Caki2 (cell line): ENCODE results near the gene KATNAL1. TPM values are rescaled to one million over a fixed set of nuclear protein-coding genes. Genes with fewer than 3 reads are reported as not detected.
A peak's percentile ranks its signal among the peaks of the same experiment; 100 is the strongest.

Experiments used
- DNase-seq: peaks from one replicate; pipeline ENCODE4 v3.0.0-alpha.2; 2015; ENCODE audit warnings: low read depth
- in situ Hi-C: cut with HindIII; loops from 2 replicates; pipeline ENCODE4 v1.10.0; 2016; ENCODE audit warnings: low sequenced_read_pairs, low pct_unique_long_range_greater_than_20kb, mixed read lengths
- total RNA-seq: library from RNA; depleted of rRNA; stranded (reverse); fragments of >200 nt; shearing (Covaris generic); gene quantifications from 2 replicates; pipeline ENCODE4 v1.2.3, GENCODE V29; 2014; ENCODE audit warnings: low replicate concordance

KATNAL1 gene
- total RNA-seq, 1 experiment from 2014 or later, result 15.1 TPM

DNA sequence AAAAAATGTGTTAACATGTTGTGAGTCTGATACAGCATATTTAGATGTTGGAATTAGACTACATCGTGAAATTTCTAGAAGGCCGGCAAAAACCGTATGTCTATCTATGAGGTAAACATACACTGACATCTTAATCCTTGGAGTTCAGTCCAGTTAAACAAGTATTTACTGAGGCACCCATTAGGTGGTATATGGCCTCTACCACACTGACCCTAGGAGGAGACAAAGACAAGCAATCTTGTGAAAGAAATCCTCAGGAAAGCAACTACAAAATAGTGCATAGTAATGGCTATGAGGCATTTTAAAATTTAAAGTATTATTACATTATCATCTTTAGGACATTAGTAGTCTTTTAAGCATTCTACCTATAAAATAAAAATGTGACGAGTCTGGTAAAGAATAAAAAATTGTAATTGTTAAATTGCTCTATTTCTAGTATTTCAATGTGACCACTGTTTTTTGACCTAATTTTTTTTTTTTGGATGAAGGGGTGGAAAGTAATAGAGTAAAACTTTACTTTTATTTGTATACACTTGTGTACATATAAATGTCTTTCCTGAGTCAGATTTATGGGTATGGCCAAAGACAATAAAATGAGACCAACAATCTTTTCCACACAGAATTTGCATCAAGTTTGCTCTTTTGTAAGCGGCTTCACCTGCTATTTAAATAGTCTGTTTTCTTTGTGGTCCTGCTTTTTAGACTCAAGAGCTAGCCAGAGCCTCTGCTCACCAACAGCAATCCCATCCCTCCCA lies 50.5 kb downstream of the KATNAL1 start:
- DNase-seq, result no peak
- in situ Hi-C loops, result no loop called here

DNA sequence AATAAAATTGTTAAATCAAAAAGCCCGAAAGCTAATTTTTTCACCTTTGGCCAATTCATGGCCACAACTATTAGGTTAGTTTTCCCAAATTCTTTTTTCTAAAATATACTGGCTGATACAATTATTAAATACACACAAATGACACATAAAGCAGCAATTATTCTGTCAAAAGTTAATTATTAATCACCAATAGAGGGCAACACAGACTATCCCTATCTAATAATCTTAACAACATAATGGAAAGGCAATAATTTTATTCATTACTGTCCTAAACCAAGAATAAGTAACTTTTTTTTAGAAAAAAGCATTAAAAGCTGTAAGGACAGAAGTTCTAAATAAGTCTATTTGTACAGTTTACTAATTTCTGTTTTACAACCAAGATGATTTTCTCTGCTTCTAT lies 51.7 kb downstream of the KATNAL1 start:
- in situ Hi-C loops, result no loop called here
- no peak for DNase-seq

DNA sequence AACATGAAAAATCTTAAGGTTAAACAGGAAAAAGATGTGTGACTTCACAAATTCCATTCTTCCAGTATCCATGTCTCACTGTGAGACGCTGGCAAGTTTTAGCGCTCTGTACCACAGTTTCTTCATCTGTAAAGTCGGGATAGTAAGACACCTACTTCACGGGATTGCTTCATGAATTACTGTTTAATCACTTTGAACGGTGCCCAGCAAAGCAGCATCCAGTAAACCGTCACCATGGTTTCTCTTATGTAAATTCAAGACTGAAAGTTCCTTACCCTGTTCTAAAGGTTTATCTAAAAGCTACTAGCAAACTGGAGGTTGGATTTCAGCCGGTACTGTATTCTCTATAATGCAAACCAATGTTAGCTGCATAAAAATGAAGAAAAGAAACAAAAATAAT lies 53.5 kb downstream of the KATNAL1 start:
- in situ Hi-C loops, result no loop called here
- DNase-seq, result no peak

DNA sequence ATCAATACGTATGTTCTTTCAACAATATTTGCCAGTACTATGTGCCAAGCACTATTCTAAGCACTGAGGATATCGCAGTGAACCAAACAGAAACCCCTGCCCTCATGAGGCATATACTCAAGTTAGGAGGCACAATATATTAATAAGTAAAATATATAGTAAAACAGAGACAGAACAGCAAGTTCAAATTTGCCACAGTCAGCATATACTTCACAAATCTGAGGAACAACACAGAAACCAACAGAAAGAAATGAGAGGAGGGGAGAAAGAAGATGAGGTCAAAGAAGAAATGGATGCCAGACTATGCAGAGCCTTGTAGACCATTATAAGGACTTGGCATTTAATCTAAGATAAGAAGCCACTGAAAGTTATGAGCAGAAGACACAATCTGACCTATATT lies 59.9 kb downstream of the KATNAL1 start:
- in situ Hi-C loops, result no loop called here

DNA sequence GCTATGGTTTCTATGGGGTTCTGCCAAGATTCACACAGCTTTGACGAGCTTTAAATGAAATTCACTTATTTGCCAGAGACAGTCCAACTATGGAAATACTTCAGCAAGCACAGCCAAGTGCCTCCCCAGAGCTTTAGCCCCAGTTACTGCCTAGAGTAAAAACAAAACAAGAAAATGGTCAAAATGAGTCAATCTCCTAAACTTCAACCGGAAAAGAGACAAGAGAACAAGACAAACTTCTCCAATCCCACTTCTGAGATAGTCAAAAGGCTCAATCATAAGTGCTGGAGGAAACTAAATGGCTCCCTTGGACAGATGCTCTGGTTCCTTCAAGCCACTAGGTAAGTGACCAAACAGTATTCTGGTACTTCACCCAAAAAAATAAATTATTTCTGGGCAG lies 65.8 kb downstream of the KATNAL1 start:
- in situ Hi-C loops, result no loop called here
- DNase-seq, result no peak

More for the DNA sequence above, 59.9 kb downstream of the KATNAL1 start:
- DNase-seq, result no peak

DNA sequence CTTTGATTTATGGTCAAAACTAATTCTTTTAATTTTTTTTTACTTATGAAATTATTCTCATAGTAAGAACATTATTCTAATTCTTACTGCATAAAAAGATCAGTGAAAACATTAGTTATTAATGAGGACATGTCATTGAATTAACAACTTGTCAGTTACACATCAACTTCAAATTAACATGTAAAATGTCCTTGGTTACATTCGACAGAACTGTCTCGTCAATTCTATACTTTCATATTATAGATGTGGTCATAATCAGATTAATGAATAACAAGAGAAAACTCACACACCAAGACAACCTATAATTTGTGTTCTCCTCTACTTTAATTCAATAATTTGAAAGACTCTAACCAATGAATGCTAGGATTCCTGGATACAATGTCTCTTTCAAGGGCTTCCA lies 66.7 kb downstream of the KATNAL1 start:
- DNase-seq, result no peak
- in situ Hi-C loops, result no loop called here

DNA sequence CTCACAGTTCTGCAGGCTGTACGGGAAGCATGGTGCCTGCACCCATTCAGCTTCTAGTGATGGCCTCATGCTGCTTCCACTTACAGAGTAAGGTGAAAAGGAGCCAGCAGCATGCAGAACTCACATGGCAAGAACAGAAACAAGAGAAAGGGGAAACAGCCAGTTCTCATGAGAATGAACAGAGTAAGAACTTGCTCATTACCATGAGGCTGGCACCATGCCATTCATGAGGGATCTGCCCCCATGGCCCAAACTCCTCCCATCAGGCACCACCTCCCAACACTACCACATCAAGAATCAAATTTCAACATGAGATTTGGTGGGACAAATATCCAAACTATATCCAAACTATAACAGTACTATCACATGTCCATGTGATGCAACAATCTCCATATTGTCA lies 72.1 kb downstream of the KATNAL1 start:
- in situ Hi-C loops, result no loop called here
- no peak for DNase-seq

DNA sequence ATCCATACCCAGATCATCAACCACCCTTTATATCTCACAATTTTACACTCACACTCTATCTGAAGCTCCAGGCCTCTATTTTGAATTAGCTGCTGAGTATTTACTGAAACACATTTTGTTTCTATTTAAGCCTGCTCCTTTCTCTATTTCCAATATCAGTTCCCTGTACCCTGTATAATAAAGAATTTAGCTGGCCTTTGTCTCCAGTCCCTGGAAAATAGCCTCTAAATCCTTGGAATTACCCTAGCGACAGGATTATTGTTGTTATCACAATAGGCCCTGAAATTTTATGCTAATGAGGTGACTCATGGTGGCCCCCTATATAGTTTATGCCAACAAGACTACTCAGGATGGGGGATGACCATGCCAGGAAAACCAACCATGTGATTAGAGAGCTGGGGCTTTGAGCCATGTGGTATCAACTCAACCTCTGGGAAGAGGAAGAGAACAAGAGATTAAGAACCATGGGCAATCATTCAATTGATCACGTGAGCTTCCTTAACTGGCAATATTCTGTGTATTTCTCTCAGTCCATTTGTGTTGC lies 72.7 kb downstream of the KATNAL1 start:
- DNase-seq, result no peak

DNA sequence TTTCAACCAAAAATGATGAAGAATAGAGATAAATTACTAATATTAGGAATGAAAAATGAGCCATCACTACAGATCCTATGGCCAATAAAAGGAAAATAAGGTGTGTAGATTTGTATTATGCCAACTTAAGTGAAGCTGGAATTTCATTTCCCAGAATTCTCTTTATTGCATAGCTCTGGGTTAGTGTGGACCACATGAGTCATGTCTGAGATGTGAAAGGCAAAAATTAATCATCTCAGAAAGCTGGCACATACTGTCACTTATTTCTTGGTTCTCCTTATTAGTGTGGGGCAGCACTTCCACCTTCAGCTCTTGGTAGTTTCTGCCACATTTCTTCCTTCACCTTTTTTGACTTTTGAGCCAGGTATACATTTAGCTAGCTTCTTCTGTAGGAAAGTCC lies 82.6 kb downstream of the KATNAL1 start:
- in situ Hi-C loops, result no loop called here

More for the DNA sequence above, 72.7 kb downstream of the KATNAL1 start:
- in situ Hi-C loops, result no loop called here

DNA sequence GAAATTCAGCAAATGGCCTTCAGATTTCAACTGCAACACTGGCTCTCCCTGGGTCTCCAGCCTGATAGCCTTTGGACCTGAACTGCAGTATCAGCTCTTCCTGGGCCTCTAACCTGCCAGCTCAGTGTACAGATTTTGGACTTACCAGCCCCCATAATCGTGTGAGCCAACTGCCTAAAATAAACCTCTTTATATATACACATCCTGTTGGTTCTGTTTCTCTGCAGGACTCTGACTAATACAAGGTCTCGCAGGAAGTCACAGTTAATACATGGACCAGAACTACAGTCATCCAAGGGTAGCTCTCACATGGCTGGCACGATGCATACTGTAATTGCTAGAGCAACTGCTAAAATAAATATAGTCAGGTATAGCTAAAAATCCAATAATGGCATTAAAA lies 85.1 kb downstream of the KATNAL1 start:
- in situ Hi-C loops, result no loop called here
- DNase-seq, result no peak

More for the DNA sequence above, 82.6 kb downstream of the KATNAL1 start:
- peak; percentile 8 for DNase-seq

DNA sequence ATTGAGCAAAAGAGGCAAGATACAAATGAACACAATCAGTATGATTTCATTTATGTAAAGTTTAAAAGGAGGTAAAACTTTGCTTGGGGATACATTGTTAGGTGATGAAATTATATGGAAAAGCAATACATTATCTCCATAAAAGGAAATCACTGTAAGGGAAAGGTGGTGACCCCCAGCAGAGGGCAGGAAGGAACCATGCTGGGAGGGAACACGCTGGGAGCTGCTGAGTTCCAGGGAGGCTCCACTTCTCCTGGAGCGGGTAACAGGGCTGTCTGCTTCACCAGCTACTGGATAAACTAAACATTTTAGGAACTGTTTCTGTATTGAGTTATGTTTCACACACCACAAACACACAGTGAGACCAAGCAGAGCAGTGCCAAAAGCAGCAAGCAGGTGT lies 91.2 kb downstream of the KATNAL1 start:
- in situ Hi-C loops, result no loop called here
- DNase-seq, result no peak

DNA sequence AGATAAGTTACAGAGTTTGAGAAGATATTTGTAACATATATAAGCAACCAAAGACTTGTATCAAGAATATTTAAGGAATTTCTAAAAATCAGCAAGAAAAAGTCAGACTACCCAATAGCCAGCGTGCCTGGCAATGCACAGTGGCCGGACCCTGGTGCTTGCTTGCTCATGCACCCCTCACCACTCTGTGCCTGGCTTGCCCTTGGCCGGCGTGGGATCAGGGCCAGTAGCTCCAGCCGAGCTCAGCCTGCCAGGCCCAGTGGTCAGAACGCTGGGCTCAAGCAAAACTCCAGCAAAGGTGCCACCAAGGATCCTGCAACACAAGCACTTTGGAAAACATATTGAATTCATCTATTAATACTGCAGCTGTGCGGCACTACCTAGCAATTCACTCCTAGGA lies 95.1 kb downstream of the KATNAL1 start:
- in situ Hi-C loops, result no loop called here
- DNase-seq, result no peak

DNA sequence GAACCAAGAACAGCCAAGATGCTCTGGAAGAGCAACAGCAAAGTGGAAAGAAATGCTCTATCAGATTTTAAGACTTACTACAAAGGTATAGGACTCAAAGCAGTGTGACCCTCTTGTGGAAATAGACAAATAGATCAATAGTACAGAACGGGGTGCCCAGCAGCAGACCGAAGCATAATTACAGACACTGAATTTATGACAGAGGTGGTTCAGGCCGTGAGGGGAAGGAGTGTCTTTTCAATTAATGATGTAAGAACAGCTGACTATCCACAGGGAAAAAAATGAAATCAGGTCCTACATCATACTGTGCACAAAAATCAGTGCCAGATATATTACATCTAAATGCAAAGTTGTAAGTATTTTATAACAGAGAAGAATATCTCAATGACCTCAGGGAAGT lies 95.6 kb downstream of the KATNAL1 start:
- no peak for DNase-seq
- in situ Hi-C loops, result no loop called here

DNA sequence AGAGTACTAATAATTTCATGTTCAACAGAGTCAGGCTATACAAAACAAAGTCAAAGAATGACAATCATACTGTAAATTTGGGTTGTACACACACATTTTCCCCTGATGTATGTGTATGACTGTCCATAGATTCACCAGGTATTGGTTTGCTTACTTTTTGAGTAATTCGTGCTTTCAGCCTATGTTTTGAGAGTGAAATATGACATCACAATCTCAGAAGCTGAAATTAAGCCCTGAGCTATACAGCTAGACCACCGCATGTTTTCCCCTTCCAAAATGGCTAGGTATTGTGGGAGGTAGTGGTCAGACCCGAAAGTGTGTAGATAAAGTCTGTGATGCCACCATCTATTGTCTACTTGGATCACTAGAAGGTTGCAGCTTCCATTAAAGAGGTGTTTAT lies 102.8 kb downstream of the KATNAL1 start:
- no peak for DNase-seq
- in situ Hi-C loops, result no loop called here

DNA sequence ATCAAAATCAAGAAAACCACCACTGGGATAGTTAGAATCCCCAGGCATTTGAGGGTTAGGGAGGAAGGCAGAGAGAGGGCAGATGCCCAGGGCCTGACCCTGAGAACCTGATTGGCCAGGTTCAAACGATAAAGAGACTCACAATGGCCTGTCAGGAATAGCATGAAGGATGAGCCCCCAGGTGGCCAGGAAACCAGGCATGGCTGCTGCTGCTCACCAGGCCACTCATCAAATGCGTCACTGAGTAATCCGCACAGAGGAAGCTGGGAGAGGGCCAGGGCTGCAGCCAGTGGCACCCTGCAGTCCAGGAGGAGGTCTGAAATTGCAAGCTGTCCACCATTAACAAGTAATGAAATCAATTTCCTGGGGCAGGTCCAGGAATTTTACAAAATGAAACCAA lies 111.3 kb downstream of the KATNAL1 start:
- in situ Hi-C loops, result no loop called here
- no peak for DNase-seq

DNA sequence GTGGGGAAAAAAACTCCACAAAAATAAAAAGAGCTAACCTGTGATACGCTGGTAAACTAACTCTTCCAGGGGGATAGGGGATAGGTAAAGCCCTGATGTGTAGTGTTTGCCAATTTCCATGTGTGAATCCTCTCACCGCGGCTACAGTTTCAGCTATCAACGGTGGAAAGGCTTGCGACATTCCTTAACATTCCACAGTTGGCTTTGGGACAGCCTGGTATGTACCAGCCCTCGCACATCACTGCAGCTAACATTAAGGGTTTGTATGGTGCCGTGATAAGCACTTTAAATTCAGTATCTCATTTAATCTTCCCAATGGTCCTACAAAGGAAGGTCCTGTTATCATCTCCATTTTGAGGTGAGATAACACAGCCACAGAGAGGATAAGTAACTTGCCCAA lies 112.4 kb downstream of the KATNAL1 start:
- in situ Hi-C loops, result no loop called here
- no peak for DNase-seq

DNA sequence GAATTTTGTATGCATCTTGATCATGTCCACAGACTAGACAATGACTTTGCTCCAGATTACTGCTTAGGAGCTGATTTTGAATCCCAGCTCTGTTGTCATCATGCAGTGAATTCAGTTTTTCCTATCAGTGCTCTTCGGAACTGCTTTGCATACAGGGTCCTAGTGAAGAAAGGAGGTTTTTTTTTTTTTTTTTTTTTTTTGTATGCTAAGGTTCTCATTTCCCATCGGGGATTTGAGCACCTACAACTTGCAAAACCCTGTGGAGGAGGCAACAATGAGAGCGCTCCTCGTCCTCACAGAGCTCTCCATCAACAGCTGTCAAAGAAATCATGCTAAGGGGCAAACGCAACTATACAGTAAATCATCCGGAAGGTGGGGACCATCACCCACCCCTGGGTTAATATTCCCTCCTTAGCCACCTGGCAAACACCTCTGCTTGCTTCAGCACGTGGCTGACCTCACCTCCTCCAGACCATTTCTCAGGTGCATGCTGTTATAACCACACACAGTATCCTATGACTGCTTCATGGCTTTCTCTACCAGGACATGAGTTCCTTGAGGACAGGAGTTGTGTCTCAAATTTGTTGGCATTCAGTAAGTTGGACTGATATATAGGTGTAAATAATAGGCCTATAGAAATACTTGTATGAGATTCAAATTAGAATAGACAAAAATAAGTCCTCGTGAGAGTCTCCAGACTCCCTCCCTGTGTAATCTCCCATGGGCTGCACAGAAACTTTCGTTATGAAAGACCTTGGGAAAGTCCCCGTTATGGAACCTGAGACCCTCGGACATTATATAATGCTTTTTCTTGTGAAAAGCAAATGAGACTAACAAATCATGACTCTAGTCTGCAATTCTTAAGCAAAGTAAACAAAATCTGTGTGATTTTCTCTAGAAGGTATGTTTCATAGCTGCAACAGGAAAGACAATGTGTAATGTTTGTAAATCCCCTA lies 113.8 kb downstream of the KATNAL1 start:
- in situ Hi-C loops, result no loop called here
- DNase-seq, result no peak

DNA sequence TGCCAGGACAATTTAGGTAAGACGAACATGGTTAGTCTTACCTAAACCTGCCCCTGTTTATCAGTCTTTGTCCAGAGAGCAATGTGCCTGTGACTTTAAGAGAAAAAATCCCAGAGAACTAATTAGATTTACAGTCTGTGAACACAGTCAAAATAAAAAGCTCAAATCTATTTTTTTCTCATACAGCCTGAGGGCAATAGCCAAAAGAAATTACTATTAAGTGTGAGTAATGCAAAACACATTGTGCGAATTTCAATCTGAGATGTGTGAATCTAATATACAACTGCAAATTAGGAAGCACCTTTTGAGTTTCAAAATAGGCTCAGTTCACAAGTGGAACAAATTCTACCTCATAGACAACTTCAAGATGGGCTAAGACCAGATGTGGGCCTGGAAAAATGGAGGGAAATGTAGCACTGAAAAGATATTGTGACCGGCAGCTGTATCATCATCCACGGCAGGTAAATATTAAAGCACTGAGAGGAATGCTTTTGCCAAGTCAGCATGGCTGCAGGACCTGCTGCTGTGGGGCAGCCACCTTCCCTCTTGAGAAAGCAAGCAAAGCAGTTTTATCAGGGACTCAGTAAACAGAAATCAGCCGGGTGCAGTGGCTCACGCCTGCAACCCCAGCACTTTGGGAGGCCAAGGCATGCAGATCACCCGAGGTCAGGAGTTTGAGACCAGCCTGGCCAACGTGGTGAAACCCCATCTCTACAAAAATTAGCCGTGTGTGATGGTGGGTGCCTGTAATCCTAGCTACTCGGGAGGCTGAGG lies 114.8 kb downstream of the KATNAL1 start:
- no peak for DNase-seq
- in situ Hi-C loops, result no loop called here
